Hematopoietic multipotent progenitor cell treated with erythropoietin and hydrocortisone succinate and interleukin-3 and kit ligand, for 17 days (in vitro differentiated cells): ENCODE data around the gene SEMA4C.

Experiments
- DNase-seq: peaks from one replicate; pipeline ENCODE4 v3.0.0-alpha.2; 2015; ENCODE audit warnings: low spot score

Gene SEMA4C

DNA sequence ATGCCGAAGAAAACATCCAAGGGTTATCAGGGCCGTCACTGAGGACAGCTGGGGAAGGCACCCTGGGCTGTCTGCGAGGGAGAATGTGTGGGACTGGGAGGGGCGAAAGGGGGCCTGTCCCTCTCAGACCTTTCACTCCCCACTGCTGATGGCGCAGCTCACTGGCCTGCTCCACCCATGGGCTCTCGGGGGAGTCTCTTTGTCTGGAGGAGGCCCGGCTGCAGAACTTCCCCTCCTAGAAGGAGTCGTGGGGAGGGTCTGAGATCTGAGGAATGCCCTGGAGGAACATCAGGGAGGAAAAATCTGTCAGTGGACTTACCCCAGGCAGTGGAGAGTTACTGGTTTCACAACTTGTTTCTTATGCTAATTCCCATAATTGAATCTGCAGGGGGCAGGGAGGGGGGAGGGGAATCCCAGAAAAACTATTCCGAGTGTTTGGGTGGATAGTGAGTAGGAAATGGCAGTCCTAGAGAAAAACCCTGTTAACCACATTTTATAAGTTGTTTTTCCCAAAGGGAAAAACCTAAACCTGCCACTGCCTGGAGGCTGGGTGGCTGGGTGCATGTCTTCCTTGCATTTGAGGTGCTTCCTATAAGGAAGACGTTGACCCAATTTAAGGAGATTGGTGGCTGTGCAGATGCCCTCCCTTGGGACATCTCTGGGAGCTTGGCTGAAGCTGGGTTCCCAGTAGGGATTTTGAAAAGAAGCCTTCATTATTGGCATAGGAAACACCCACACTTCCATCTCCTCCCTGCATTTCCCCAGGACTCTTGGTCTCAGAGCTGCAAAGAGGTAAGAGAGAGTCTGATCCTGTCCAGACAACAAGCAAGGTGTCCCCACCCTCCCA is 11.7 kb upstream of the SEMA4C start:
- DNase-seq = no peak

DNA sequence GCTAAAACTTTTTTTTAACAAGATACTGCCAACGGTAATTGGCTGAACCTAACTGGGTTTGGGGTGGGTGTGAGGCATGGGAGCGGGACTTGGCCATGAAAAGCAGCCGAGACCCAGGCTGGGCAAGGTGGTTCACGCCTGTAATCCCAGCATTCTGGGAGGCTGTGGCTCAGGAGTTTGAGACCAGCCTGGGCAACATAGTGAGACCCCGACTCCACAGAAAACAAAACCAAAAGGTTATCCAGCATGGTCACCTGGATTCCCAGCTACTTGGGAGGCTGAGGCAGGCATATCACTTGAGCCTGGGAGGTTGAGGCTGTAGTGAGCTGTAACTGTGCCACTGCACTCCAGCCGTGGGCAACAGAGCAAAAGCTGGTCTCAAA is 11.0 kb upstream of the SEMA4C start:
- no peak for DNase-seq

GRCh38 chr2:96879545-96880040 is 9.7 kb upstream of the SEMA4C start:
- DNase-seq = no peak

- DNase-seq = no peak
Measured at GRCh38 chr2:96878796-96879544, 9.1 kb upstream of the SEMA4C start.

DNA sequence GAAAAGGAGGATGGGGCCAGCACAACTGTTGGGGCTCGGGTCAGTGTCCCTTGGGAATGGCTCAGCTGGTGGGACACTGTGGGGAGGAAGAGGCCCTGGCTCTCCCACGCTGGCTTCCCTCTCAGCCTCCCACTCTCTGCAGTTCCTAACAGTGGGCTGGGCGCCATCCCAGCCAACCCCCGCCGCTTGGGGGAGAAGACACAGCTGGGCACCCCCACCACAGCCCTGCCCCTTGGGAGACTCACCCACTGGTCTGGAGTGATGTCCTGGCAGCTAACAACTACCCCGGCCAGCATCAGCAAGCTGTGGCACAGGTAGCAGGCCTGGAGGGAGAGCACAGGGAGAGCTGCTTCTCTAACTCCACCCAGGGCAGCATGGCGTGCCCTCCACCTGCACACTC is 8.3 kb upstream of the SEMA4C start:
- DNase-seq = no peak

DNA sequence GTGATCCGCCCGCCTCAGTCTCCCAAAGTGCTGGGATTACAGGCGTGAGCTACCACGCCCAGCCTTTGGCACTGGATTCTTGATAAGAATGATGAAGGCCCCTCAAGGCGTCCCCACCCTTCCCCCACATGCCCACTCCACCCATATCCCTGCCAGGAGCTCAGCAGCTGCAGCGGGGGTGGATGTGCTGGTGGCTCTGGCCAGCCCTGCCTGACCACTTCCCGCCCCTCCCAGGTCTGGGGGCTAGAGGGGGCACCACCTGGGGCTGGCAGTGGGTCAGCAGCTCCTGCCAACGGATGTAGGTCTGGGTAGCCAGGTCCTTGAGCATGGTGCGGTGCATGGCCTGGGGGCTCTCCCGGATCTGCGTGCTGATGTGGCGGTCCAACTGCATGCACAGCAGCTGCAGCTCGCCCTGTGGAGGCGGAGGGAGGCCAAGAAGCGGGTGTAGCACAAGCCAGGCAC is 7.8 kb upstream of the SEMA4C start:
- no peak for DNase-seq

DNA sequence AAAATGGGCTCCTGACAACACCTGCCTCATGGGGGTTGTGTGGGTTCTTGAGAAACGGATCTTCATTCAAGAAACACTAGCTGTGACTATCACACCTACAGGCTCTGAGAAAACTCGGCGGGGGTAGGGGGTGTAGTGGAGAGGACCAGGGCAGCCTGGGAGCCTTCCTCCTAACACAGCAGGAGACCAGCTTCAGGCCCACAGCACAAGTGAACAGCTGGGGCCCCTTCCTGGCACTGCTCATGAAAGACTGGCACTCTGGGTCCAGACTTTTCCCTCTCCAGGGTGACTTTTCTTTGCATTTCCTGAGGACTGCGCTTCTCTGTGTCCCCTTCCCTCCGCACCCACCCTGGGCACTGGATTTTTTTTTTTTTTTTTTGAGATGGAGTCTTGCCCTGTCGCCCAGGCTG is 7.2 kb upstream of the SEMA4C start:
- DNase-seq = no peak

DNA sequence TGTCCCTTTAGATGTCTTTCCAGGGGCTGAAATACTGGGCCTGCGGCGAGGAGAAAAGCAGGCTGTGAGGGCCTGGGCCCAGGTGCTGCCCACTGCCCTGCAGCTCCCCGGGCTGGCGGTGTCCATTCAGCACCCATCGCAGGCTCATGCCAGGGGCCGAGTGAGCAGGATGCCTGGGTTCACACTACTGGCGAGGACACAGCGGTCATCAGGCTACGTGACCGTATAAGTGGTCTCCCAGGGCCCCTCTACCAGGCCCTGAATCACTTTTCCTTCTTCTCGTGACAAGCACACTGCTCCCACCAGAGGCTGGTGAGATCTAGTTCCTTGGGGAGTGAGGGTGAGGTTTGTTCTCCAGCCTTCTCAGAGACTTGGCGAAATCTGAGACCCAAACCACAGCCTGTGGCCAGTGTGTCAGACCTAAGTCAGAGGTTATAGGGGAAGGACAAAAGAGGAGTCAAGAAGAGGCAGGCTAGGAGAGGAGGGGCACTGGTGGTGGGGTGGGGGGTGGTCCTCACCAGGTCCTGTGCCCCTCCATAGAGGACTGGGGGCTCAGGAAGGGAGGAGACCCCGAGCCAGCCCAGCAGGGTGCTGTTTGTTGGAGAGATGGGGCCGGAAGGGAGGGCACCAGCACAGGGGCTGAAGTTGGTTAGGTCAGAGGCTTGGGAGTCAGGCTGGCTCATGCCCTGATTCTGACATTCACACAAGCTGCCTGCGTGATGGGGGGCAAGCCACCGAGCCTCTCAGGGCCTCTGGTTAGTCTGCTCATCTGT is 6.6 kb upstream of the SEMA4C start:
- no peak for DNase-seq

DNA sequence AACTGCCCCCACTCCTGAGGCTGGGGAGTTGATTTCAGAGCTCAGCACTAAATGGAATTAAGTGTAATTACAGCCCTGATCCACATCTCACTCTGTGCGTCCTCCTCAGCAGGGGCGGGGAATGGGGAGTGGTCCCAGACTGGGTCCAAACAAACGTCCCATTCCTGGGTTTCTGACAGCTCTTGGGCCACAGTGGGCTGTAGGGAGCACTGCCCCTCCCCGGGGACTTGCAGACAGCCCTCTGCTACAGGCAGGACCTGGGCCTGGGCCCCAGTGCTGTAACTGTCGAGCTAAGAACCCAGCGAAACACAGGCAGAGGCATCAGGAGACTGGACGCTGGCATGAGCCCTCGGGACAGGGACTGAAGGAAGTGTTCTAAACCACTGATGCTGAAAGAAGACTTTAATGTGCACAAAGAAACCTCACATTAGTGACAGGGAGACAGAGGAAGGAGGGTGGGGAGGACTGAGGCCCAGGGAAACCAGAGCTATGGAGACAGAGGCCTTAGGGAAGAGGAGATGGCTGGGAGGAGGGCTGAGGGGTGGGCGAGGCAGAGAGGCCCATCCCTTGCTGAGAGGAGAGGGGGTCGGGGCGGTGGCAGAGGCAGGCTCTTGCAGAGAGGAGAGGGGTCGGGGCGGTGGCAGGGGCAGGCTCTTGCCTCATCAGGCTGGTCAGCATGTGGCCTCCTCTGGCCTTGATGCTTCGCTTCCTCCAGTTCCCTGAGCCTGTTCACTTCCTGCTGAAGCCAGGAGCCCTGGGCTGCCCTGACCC is 5.8 kb upstream of the SEMA4C start:
- DNase-seq = no peak

DNA sequence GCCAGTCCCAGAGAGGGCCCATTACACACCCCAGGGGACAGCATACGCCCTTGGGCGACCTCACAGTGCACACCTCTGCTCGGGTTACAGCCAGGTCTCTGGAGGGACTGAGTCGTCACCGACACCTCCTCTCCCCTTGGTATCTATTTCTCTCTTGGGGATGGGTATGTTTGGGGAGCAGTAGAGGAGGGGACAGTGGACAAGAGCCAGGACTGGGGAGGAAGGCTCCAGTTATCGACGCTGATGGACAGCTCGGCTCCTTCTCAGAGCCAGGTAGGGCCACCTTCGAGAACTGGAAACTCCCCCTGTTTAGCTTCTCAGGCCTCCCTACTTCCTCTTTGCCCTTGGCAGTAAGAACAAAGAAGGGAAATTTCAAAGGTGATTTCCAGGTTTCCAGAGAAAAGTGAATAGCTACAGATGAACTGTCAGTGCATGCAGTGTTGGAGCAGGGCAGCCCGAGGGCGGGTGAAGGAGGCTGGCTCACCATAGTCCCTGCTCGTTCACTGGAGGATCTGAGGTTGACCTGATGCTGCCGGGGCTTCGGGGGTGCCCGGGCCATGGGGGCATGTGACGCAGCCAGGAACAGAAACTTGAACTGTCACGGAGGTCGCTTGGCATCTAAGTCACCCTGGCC is 4.4 kb upstream of the SEMA4C start:
- DNase-seq = no peak

GRCh38 chr2:96873651-96874096 is 3.8 kb upstream of the SEMA4C start:
- no peak for DNase-seq

- no peak for DNase-seq
Measured at GRCh38 chr2:96872591-96873349, 2.9 kb upstream of the SEMA4C start.

DNA sequence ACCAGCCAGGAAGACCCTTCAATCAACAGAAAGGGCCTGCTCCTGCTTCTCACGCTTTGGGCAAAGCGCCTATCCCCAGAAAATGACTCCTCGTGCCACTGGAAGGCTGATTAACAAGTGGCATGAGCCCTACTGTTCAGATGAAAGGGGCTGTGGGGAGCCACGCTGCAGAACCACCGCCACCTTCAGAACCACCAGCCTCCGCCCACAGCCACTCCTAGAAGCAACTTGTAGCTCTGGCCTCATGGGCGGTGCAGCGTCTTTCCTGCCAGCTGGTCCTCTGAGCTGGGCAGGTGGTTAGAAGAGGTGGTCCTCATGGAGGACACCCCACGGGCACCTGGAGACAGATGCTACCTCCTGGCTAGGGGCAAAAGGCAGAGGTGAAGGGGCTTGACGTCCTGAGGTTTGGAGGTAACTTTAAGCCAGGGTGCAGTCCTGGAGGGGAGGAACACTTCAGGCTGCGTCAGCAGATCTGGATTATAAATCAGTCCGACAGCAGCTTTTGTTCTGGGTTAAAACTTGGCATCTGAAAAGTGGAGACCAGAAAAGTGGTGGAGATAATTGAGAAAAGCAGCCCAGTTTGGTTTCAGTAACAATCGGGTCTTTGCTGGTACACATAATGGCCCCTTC is 861 bp upstream of the SEMA4C start:
- no peak for DNase-seq

DNA sequence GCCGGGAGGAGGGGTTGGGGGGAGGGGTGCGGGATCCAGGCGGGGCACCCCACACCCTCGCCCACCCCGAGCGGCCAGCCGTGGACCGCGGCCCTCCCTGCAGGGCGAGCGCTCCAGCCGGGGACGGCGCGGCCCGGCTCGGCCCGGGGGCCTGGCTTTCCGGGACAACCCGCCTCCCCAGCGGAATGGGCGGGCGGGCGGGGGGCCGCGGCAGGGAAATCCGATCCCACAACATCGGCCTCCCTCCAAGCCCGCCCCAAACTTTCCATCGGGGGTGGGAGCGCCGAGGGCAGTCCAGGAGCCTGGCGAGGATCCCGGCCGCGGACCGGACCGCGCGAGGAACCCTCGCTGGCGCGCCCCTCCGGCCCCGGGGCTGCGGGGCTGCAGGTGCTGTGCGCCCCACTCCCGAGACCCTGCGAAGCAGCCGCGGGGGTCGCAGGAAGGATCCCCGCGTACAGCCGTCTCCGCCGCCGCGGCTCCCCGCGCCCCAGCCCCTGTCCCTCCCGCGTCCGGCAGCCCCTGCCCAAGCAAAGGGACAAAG is 529 bp downstream of the SEMA4C start:
- no peak for DNase-seq

DNA sequence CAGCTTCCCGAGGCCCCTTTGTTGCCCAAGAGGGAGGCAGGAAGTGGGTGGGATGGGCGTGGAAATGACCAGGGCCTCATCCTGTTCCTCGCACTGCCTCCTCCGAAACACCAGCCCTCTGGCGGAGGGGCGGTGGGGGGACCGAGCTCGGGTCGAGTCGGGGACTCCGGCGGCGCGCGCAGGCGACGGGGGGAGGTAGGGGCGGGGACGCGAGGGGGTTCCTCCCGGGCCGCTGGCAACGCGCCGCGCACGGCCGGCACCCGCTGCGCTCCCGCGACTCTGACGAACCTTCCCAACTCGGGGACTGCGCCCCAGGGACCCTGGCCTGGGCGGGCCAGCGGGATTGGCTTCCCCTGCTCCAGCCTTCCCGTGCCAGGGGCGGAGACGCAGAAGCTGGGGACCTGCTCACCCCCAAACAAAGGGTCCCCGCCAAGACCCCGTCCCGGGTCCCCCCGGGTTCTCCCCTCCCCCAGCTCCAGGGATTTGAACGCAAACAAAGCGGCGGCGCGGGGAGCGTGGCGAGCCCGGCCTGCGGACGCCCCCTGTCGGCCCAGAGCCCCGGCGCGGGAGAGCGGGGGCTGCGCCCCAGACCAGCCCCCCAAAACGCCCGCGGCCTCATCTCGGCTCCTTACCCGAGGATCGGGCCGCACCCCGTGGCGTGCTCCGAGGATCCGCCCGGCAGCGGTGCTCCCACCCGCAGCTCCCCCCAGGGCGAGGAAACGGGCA is 1.2 kb downstream of the SEMA4C start:
- DNase-seq = no peak

- DNase-seq = no peak
Measured at GRCh38 chr2:96867756-96868554, 1.9 kb downstream of the SEMA4C start.

DNA sequence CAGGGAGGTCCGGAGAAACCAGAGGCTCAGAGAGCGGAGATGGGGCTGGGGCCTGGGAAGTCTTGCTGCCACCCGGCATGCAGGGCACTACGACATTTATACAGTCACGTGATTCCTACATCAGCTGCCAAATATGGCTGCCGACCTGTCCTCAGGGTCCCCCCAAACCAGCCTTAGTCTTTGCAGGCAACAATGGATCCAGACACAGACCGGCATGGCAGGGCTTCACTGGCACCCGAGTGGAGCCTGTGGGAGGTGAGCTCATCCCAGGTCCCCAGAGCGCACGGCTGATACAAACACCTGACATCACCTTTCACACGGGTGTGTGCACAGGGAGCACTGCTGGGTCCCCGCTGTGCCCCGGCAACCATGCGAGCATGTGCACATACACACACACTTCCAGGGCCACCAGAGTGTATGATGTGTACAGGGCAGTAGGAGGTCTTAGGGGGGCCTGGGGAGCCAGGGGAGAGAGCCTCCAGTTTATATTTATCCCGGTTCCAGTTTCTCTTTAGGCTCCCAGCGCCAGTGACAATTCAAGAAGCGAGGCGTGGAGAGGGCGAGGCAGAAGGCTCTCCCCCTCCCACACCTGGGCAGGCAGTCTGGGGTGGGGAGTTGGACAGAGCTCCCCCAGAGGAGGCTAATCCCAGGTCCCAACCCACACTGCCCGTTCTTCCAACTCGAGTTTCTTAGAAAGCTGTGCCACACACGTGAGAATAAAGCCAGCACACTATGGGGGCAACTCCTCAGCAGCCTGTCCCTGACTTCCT is 2.7 kb downstream of the SEMA4C start:
- no peak for DNase-seq
